HepG2 (cell line): Measurements from ENCODE around the gene C16orf89. TPM values are rescaled to one million over a fixed set of nuclear protein-coding genes. Genes with fewer than 3 reads are reported as not detected.

Experiments used
- ARID5B ChIP-seq: IDR thresholded peaks from 2 replicates; pipeline ENCODE4 v1.4.0; 2020; ENCODE audit warnings: mild to moderate bottlenecking, missing genetic modification reagents
- ATRX ChIP-seq: sonication (generic); formaldehyde crosslinking; IDR thresholded peaks from 2 replicates; pipeline ENCODE4 v1.4.0; 2020; ENCODE audit warnings: missing genetic modification reagents, borderline replicate concordance
- HNRNPL ChIP-seq: fragments of 200-400 bp; formaldehyde crosslinking; IDR thresholded peaks from 2 replicates; pipeline ENCODE4 v1.6.1; 2017; ENCODE audit warnings: mild to moderate bottlenecking, low read depth, low read length
- IRX3 ChIP-seq: sonication (generic); formaldehyde crosslinking; IDR thresholded peaks from 2 replicates; pipeline ENCODE4 v1.8.1; 2023; ENCODE audit warnings: mild to moderate bottlenecking, low read depth, missing genetic modification reagents, borderline replicate concordance
- KLF13 ChIP-seq: sonication (generic); formaldehyde crosslinking; IDR thresholded peaks from 2 replicates; pipeline ENCODE4 v1.4.0; 2020; ENCODE audit warnings: mild to moderate bottlenecking, missing genetic modification reagents
- MAFK ChIP-seq, 2 experiments: IDR thresholded peaks in 1 of 2; conservative IDR thresholded peaks in 1 of 2; 2 replicates each; pipeline ENCODE4 v1.6.1; 2011; ENCODE audit warnings: improper control_type of control experiment in 2 of 2, low read length in 2 of 2
- MAZ ChIP-seq, 2 experiments: sonication (generic) in 1 of 2; formaldehyde crosslinking in 1 of 2; IDR thresholded peaks; 2 replicates each; pipeline versions ENCODE4 v1.5.0 to v1.6.1; 2012 to 2020; ENCODE audit warnings: low read depth in 2 of 2, mild to moderate bottlenecking in 2 of 2, borderline replicate concordance in 1 of 2, improper control_type of control experiment in 1 of 2, low read length in 1 of 2, missing genetic modification reagents in 1 of 2, moderate library complexity in 1 of 2
- MTA1 ChIP-seq: sonication (generic); formaldehyde crosslinking; IDR thresholded peaks from 2 replicates; pipeline ENCODE4 v1.4.0; 2020; ENCODE audit warnings: missing genetic modification reagents, mild to moderate bottlenecking, borderline replicate concordance
- NCOA1 ChIP-seq: sonication (generic); formaldehyde crosslinking; IDR thresholded peaks from 2 replicates; pipeline ENCODE4 v1.9.0; 2021; ENCODE audit warnings: missing genetic modification reagents
- NRL ChIP-seq: sonication (generic); formaldehyde crosslinking; IDR thresholded peaks from 2 replicates; pipeline ENCODE4 v1.5.0; 2020; ENCODE audit warnings: missing genetic modification reagents, mild to moderate bottlenecking, moderate library complexity, borderline replicate concordance
- RBM22 ChIP-seq: fragments of 200-400 bp; formaldehyde crosslinking; optimal IDR thresholded peaks from 2 replicates; pipeline ENCODE3; 2017; ENCODE audit warnings: mild to moderate bottlenecking, low read length, moderate library complexity
- SUZ12 ChIP-seq: fragments of 150-350 bp; IDR thresholded peaks from 2 replicates; pipeline ENCODE4 v1.6.1; 2014; ENCODE audit warnings: low read depth, low read length
- THAP8 ChIP-seq: sonication (generic); formaldehyde crosslinking; IDR thresholded peaks from 2 replicates; pipeline ENCODE4 v1.5.1; 2020; ENCODE audit warnings: missing genetic modification reagents, mild to moderate bottlenecking, borderline replicate concordance
- THAP9 ChIP-seq: sonication (generic); formaldehyde crosslinking; IDR thresholded peaks from 2 replicates; pipeline ENCODE4; 2020; ENCODE audit warnings: missing genetic modification reagents, mild to moderate bottlenecking, borderline replicate concordance
- USF2 ChIP-seq, 2 experiments: sonication (generic) in 1 of 2; formaldehyde crosslinking in 1 of 2; IDR thresholded peaks; 2 replicates each; pipeline versions ENCODE4 v1.5.1 to v1.6.1; 2011 to 2020; ENCODE audit warnings: borderline replicate concordance in 1 of 2, low read depth in 1 of 2, low read length in 1 of 2, mild to moderate bottlenecking in 1 of 2, missing genetic modification reagents in 1 of 2, moderate library complexity in 1 of 2
- ZNF274 ChIP-seq: sonication (generic); formaldehyde crosslinking; IDR thresholded peaks from 2 replicates; pipeline ENCODE4 v1.5.1; 2020; ENCODE audit warnings: mild to moderate bottlenecking, missing genetic modification reagents
- ZNF354B ChIP-seq: sonication (generic); formaldehyde crosslinking; IDR thresholded peaks from 2 replicates; pipeline ENCODE4 v1.8.0; 2022; ENCODE audit warnings: mild to moderate bottlenecking, missing genetic modification reagents
- ZNF7 ChIP-seq: IDR thresholded peaks from 2 replicates; pipeline ENCODE4 v1.6.1; 2016; ENCODE audit warnings: missing biosample characterization, missing genetic modification reagents
- polyA plus RNA-seq, 8 experiments: library from polyadenylated mRNA; depleted of rRNA in 3 of 8; stranded (reverse) in 7 of 8; unstranded in 1 of 8; fragments of >200 nt; fragmentation: Illumina TruSeq in 4 of 8; extraction: Trizol in 4 of 8; gene quantifications; 2 replicates each; pipeline versions ENCODE4 v1.2.1 to v1.2.3, GENCODE V29; 2011 to 2016; ENCODE audit warnings: low read depth in 4 of 8, missing spikeins in 1 of 8, mixed read lengths in 1 of 8; ENCODE audit not compliant: insufficient read depth in 1 of 8
- total RNA-seq, 5 experiments: library from RNA; depleted of rRNA; stranded (reverse); fragments of >200 nt; fragmentation: Illumina TruSeq; extraction: Trizol; gene quantifications; 2 replicates each; pipeline ENCODE4 v1.2.3, GENCODE V29; 2016; ENCODE audit warnings: low read depth in 1 of 5

Gene C16orf89
- total and polyA plus RNA-seq, 2 of the 13 experiments (the other 11 are each of a cell fraction or from before 2014, with no cell fraction given), result 1.9 to 3.4 TPM

GRCh38 chr16:5071681-5072333, 6.1 kb upstream of the C16orf89 start, which contains the start of gene ALG1 (continued):
- TF ChIP-seq ARID5B (CRISPR knock-in tag) (peak; percentile 81), KLF13 (CRISPR knock-in tag) (peak; percentile 59; the same call in 1 of the 2 replicates), ZNF354B (CRISPR knock-in tag) (0 out of 2 replicates have a peak, but pooled peaks have one; percentile 77), MAFK (conservative IDR thresholded peaks at IDR 0.05 in 1 of 2, IDR thresholded peaks at IDR 0.05 in 1 of 2; ENCODE audit: low read length in 2 of 2) (no peak), THAP8 (CRISPR knock-in tag) (peak; percentile 57; the same call in 1 of the 2 replicates), RBM22 (peak; percentile 18), ZNF7 (CRISPR knock-in tag) (no peak), ATRX (no peak), SUZ12 (no peak), NCOA1 (CRISPR knock-in tag) (0 out of 2 replicates have a peak, but pooled peaks have one; percentile 85), MTA1 (CRISPR knock-in tag) (peak; percentile 81; the same call in 1 of the 2 replicates), ZNF274 (peak; percentile 99), HNRNPL (0 out of 2 replicates have a peak, but pooled peaks have one; percentile 54), IRX3 (CRISPR knock-in tag) (no peak), USF2 (IDR thresholded peaks at IDR 0.05; ENCODE audit: low read depth, low read length) (peak; percentile 98), USF2 (CRISPR knock-in tag; IDR thresholded peaks at IDR 0.05; ENCODE audit: borderline replicate concordance) (peak; percentile 99), NRL (CRISPR knock-in tag) (peak; percentile 99), MAZ (IDR thresholded peaks at IDR 0.05; ENCODE audit: borderline replicate concordance, low read depth, low read length) (0 out of 2 replicates have a peak, but pooled peaks have one; percentile 32), MAZ (CRISPR knock-in tag; IDR thresholded peaks at IDR 0.05; ENCODE audit: low read depth) (peak; percentile 82), THAP9 (CRISPR knock-in tag) (peak; percentile 96)
